Activated naive CD8-positive, alpha-beta T cell treated with anti-CD3 and anti-CD28 coated beads, Interleukin-2, amount 50 U/mL, for 24 hours (primary cell): ENCODE results near the gene TTC24.
"Not testable (repeated sequence)": the region's sequence is repeated elsewhere in the genome, so short reads cannot be mapped to it uniquely, and the experiment has no call there.

Source experiments
- ATAC-seq: fragments of 150-1000 bp; cut with Tn5 transposase; one replicate; pipeline ENCODE4 v1.10.0; 2021
- DNase-seq: peaks from one replicate; pipeline ENCODE4 v3.0.0; 2021
- H3K27ac Mint-ChIP-seq: one replicate; pipeline ENCODE4 v1.8.0; 2021; ENCODE audit warnings: mild to moderate bottlenecking, mixed read lengths
- H3K27me3 Mint-ChIP-seq: one replicate; pipeline ENCODE4 v1.8.0; 2021; ENCODE audit warnings: mixed read lengths
- H3K36me3 Mint-ChIP-seq: one replicate; pipeline ENCODE4 v1.8.0; 2021; ENCODE audit warnings: low read depth, mixed read lengths
- H3K4me1 Mint-ChIP-seq: one replicate; pipeline ENCODE4 v1.8.0; 2021; ENCODE audit warnings: mixed read lengths
- H3K4me3 Mint-ChIP-seq: one replicate; pipeline ENCODE4 v1.8.0; 2021; ENCODE audit warnings: mild to moderate bottlenecking, moderate library complexity, mixed read lengths
- H3K9me3 Mint-ChIP-seq: one replicate; pipeline ENCODE4 v1.8.0; 2021; ENCODE audit warnings: mixed read lengths

Gene TTC24

DNA sequence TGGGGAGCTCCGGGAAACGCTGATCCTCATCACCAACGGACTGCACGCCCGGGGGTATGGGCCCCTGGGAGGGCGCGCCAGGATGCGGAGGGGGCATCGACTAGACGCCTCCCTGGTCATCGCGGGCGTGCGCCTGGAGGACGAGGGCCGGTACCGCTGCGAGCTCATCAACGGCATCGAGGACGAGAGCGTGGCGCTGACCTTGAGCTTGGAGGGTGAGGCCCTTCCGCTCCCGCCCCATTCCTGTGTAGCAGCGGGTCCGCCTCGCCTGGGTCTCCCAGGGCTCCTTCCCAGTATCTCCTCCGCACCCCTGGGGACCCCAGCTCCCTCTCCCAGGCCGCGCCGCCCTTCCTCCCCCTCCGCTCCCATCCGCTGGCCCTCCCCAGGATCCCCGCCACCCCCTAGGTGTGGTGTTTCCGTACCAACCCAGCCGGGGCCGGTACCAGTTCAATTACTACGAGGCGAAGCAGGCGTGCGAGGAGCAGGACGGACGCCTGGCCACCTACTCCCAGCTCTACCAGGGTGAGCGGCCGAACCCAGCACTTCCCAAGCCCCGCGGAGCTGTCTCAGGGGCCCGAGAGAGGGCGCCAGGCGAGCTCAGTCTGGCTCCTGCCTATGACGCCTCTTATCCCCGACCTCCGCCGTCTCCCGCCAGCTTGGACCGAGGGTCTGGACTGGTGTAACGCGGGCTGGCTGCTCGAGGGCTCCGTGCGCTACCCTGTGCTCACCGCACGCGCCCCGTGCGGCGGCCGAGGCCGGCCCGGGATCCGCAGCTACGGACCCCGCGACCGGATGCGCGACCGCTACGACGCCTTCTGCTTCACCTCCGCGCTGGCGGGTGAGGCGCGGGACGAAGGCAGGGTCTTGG, 44.7 kb downstream of the TTC24 start:
- Mint-ChIP-seq H3K27me3 (peaks cover 72% of the 10 kb centered on the region), H3K4me1 (peaks cover 5% of the 10 kb centered on the region), H3K9me3 (no peaks in the 10 kb centered on the region), H3K4me3 (peak overlapping the region; percentile 11), H3K27ac (no peak overlapping the region), H3K36me3 (no peaks in the 10 kb centered on the region)
- ATAC-seq = peak; percentile 76
- peak; percentile 59 for DNase-seq

DNA sequence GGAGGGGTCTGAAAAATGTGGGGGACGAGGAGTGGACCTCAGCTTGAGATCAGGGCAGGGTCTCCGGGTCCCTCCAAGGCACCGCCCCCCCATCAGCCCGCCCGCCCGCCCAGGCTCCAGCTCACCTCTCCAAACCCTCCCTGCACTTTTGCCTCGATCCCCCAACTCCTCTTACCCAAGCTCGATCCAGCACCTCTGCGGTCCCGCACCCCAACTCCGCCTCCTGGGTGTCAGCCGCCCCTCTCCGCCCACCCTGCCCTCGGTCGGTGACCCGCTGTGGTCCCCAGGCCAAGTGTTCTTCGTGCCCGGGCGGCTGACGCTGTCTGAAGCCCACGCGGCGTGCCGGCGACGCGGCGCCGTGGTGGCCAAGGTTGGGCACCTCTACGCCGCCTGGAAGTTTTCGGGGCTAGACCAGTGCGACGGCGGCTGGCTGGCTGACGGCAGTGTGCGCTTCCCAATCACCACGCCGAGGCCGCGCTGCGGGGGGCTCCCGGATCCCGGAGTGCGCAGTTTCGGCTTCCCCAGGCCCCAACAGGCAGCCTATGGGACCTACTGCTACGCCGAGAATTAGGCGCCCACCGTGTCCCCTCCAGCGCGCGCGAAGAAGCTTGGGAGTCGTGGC, 45.4 kb downstream of the TTC24 start:
- DNase-seq = no peak
- no peaks in the 10 kb centered on the region for H3K36me3 Mint-ChIP-seq
- H3K27ac Mint-ChIP-seq = no peak overlapping the region
- H3K9me3 Mint-ChIP-seq = no peaks in the 10 kb centered on the region
- peaks cover 5% of the 10 kb centered on the region for H3K4me1 Mint-ChIP-seq
- ATAC-seq = no peak
- H3K4me3 Mint-ChIP-seq = no peak overlapping the region
- peaks cover 71% of the 10 kb centered on the region for H3K27me3 Mint-ChIP-seq

DNA sequence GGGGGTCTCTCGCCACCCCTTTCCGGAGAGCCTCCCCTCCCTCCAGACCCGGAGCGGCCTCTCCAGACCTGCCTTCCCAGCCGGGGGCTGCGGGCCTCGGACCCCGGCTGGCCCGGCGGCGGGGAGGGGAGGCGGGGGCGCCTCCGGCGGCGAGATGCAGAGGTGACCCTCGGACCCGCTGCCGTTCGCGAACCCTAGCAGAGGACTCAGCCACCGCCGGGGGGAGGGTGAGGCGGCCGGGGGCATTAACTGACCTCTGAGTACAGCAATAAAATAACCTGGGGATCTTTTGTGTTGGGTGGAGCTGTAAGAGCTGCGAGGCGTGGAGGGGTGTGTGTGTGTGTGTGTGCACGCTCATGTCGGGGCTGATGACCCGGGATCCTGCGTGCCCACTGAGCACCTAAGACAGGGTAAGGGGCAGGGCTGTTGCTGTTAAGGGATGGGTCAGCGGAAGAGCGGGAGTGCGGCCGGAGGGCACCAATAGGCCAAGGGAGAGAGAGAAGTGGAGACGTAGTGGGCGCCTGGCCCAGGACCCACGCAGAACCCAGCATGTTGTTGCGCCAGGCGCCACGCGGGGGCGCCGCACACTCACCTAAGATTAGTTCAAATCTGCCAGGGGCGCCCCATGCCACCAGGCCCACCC, 46.0 kb downstream of the TTC24 start:
- peak; percentile 75 for DNase-seq
- peak; percentile 48 for ATAC-seq
- no peaks in the 10 kb centered on the region for H3K9me3 Mint-ChIP-seq
- peak overlapping the region; percentile 53 for H3K4me3 Mint-ChIP-seq
- H3K27ac Mint-ChIP-seq = peak overlapping the region; percentile 19
- H3K4me1 Mint-ChIP-seq = peaks cover 5% of the 10 kb centered on the region
- H3K27me3 Mint-ChIP-seq = peaks cover 68% of the 10 kb centered on the region
- H3K36me3 Mint-ChIP-seq = no peaks in the 10 kb centered on the region

DNA sequence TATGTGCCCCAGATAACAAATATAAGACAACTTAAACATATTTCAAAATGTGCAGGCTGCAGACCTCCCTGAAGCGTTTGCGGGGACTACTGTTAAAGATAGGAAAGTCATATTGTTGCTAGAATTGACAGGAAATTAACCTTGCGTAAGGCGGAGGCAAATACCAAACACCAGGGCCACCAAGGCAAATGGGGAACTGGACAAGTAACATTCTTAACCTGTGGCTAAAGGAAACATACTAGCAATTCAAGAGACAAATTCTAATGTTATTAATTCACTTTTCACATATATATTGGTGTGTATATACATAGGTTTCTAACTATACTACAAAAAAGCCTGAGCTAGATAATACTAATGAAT, 46.5 kb downstream of the TTC24 start:
- DNase-seq (no peak), ATAC-seq (no peak)
- H3K4me3 Mint-ChIP-seq = no peak overlapping the region
- no peaks in the 10 kb centered on the region for H3K9me3 Mint-ChIP-seq
- peaks cover 5% of the 10 kb centered on the region for H3K4me1 Mint-ChIP-seq
- peaks cover 70% of the 10 kb centered on the region for H3K27me3 Mint-ChIP-seq
- no peaks in the 10 kb centered on the region for H3K36me3 Mint-ChIP-seq
- H3K27ac Mint-ChIP-seq = peak overlapping the region; percentile 19

DNA sequence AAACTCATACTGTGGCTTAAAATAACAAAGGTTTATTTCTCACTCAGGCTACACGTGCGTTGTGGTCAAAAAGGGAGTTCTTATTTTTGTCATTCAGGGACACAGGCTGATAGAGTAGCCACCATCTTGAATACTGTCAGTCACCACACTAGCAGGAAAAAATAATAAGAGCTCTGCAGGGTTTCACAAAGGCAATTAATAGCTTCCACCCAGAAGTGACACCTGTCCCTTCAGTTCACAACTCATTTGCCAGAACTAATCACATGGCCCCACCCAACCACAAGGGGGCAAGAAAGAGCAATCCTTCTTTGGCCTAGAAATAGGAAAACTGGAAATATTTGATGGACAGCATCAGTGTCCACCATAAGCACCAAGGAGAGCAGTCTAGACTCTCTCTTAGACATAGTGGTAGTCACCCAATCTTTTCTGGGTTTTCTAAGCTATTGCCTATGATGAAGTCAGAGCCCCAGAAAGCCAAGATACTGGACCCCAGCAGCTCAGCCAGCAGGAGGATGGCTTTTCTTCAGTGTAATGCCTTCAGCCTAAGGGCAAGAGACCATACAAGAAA, 47.9 kb downstream of the TTC24 start:
- Mint-ChIP-seq H3K4me1 (peaks cover 5% of the 10 kb centered on the region), H3K27me3 (peaks cover 68% of the 10 kb centered on the region), H3K36me3 (no peaks in the 10 kb centered on the region), H3K27ac (no peak overlapping the region), H3K9me3 (no peaks in the 10 kb centered on the region), H3K4me3 (no peak overlapping the region)
- DNase-seq = peak; percentile 33
- ATAC-seq = no peak

DNA sequence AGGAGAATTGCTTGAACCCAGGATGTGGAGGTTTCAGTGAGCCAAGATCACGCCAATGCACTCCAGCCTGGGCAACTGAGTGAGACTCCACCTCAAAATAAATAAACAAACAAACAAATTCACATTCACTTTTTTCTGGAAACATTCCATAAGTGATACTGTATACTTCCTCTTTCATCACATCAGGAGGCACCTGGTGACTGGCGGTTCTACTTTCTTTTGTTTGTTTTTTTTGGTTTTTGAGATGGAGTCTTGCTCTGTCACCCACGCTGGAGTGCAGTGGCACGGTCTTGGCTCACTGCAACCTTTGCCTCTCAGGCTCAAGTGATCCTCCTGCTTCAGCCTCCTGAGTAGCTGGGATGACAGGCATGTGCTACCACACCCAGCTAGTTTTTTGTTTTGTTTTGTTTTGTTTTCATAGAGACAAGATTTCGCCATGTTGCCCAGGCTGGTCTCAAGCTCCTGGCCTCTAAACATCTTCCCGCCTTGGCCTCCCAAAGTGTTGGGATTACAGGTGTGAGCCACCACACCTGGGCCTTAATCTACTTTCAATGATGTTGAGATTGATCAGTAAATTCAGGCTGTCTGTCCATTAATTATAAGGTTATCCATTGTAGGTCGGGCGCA, 50.4 kb downstream of the TTC24 start:
- Mint-ChIP-seq H3K36me3 (no peaks in the 10 kb centered on the region), H3K27ac (no peak overlapping the region), H3K27me3 (peaks cover 62% of the 10 kb centered on the region), H3K4me1 (peaks cover 5% of the 10 kb centered on the region), H3K9me3 (no peaks in the 10 kb centered on the region), H3K4me3 (no peak overlapping the region)
- DNase-seq (no peak), ATAC-seq (no peak)

DNA sequence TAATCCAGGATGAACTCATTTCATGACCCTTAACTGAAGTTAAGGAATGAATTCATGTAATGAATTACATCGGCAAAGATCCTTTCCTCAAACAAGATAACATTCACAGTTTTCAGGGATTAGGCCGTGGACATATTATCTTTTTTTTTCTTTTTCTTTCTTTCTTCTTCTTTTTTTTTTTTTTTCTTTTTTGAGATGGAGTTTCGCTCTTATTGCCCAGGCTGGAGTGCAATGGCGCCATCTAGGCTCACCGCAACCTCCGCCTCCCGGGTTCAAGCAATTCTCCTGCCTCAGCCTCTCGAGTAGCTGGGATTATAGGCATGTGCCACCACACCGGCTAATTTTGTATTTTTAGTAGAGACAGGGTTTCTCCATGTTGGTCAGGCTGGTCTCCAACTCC, 51.6 kb downstream of the TTC24 start:
- H3K27ac Mint-ChIP-seq, DNase-seq, ATAC-seq, H3K4me3 Mint-ChIP-seq, H3K9me3 Mint-ChIP-seq, H3K36me3 Mint-ChIP-seq, H3K4me1 Mint-ChIP-seq: not testable (repeated sequence)
- peaks cover 60% of the 10 kb centered on the region for H3K27me3 Mint-ChIP-seq

DNA sequence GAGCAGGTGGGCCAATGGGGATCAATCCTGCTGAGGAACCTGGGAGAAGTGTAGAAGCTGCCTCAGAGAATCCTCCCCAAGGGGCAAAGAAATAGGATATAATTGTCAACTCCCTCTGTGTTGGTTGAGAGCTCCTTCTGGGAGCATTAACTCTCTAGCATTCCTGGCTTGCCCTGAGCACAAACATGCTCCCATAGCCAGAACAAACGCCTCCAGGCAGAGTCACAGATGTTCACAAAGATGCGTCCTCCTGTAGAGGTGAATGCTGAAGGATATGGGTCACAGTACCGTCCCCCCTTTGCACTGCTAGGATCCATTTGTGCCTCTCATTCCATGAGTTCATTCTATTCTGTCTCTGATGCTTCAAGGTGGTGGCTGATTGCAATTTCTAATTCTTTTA, 52.8 kb downstream of the TTC24 start:
- no peak for ATAC-seq
- Mint-ChIP-seq H3K4me1 (no peaks in the 10 kb centered on the region), H3K9me3 (no peaks in the 10 kb centered on the region)

More for the DNA sequence above, 52.8 kb downstream of the TTC24 start:
- no peak overlapping the region for H3K27ac Mint-ChIP-seq
- H3K36me3 Mint-ChIP-seq = no peaks in the 10 kb centered on the region
- peaks cover 59% of the 10 kb centered on the region for H3K27me3 Mint-ChIP-seq
- DNase-seq = no peak
- no peak overlapping the region for H3K4me3 Mint-ChIP-seq
